Activated CD8-positive, alpha-beta memory T cell treated with anti-CD3 and anti-CD28 coated beads, Interleukin-2, amount 10 ng/mL, durations not matched to agents 7 days and 5 days (primary cell): ENCODE measurements around the gene PTGIS. TPM values are rescaled to one million over a fixed set of nuclear protein-coding genes. Genes with fewer than 3 reads are reported as not detected.
"Not testable (repeated sequence)": the region's sequence is repeated elsewhere in the genome, so short reads cannot be mapped to it uniquely, and the experiment has no call there.

Experiments used
- ATAC-seq: fragments of 150-1000 bp; cut with Tn5 transposase; one replicate; pipeline ENCODE4 v1.10.0; 2021; ENCODE audit warnings: moderate library complexity
- CTCF ChIA-PET: fragments of 350-600 bp; sonication (Branson Sonifier 250); formaldehyde crosslinking; loops from one replicate; lab custom pipeline; 2021; ENCODE audit warnings: antibody characterized with exemption; lab: Charles Lee
- DNase-seq: peaks from one replicate; pipeline ENCODE4 v3.0.0-alpha.2; 2020
- H3K27ac Mint-ChIP-seq: one replicate; pipeline ENCODE4 v1.8.0; 2021; ENCODE audit warnings: mild to moderate bottlenecking, mixed read lengths
- H3K27me3 Mint-ChIP-seq: one replicate; pipeline ENCODE4 v1.8.0; 2021; ENCODE audit warnings: mixed read lengths
- H3K36me3 Mint-ChIP-seq: one replicate; pipeline ENCODE4 v1.8.0; 2021; ENCODE audit warnings: mild to moderate bottlenecking, mixed read lengths
- H3K4me1 Mint-ChIP-seq: one replicate; pipeline ENCODE4 v1.8.0; 2021; ENCODE audit warnings: mixed read lengths
- H3K4me3 Mint-ChIP-seq: one replicate; pipeline ENCODE4 v1.8.0; 2021; ENCODE audit warnings: mild to moderate bottlenecking, moderate library complexity, mixed read lengths
- H3K9me3 Mint-ChIP-seq: one replicate; pipeline ENCODE4 v1.8.0; 2022; ENCODE audit warnings: low read depth, mixed read lengths
- total RNA-seq, 2 experiments: library from RNA; stranded (reverse); gene quantifications; one replicate each; pipeline ENCODE4 v1.2.3, GENCODE V29; 2021

The PTGIS gene
- total RNA-seq, 2 experiments from 2014 or later = 3.8 to 15.1 TPM

DNA sequence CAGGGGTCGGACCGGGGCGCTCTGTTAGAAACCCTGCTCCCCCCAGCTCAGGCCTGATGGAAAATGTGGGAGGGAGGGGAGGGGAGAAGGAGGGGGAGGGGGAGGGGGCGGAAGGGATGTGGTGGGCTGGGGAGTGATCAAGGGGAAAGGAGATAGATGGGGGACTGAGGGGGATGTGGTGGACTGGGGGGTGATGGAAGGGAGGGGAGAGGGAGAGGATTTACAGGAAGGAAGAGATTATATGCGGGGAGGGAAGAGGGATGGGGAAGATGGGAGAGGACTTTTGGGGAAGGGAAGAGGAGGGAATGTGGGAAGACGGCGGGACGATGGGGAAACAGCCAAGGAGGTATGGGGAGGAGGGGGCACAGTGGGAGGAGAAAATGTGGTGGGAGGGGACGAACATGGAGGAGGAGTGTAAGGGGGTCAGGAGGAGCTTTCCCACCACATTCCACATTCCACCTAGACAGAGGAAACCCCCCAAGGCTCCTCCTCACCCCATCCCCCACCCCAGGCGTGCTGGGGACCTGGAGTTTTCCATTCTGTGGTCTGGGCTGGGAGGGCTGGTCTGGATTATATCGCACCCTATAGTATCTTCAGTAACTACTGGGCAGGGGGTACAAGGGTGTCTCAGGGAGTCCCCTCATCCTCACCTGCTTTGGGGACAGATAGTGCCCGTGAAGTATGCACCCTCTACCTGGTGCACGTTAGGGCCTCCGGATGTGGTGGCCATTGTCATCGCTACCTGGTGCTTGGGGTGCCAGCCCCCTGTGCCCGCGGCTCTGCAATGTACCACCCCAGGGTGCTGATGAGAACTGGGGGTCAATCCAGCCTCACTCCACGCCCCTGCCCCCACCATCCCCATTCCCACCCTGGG is 578 bp upstream of the PTGIS start:
- CTCF ChIA-PET = interaction anchor here (1.1 to 4.9 kb wide), 6 partner anchors 9 to 39 kb away, joined by 3 to 31 read pairs (median 4); no protein-coding TSS in a partner anchor
- Mint-ChIP-seq H3K9me3 (no peaks in the 10 kb centered on the region), H3K36me3 (peaks cover 4% of the 10 kb centered on the region), H3K27ac (no peak overlapping the region), H3K4me1 (peaks cover 31% of the 10 kb centered on the region), H3K4me3 (peak overlapping the region; percentile 44), H3K27me3 (peaks cover 41% of the 10 kb centered on the region)
- DNase-seq (no peak), ATAC-seq (no peak)

DNA sequence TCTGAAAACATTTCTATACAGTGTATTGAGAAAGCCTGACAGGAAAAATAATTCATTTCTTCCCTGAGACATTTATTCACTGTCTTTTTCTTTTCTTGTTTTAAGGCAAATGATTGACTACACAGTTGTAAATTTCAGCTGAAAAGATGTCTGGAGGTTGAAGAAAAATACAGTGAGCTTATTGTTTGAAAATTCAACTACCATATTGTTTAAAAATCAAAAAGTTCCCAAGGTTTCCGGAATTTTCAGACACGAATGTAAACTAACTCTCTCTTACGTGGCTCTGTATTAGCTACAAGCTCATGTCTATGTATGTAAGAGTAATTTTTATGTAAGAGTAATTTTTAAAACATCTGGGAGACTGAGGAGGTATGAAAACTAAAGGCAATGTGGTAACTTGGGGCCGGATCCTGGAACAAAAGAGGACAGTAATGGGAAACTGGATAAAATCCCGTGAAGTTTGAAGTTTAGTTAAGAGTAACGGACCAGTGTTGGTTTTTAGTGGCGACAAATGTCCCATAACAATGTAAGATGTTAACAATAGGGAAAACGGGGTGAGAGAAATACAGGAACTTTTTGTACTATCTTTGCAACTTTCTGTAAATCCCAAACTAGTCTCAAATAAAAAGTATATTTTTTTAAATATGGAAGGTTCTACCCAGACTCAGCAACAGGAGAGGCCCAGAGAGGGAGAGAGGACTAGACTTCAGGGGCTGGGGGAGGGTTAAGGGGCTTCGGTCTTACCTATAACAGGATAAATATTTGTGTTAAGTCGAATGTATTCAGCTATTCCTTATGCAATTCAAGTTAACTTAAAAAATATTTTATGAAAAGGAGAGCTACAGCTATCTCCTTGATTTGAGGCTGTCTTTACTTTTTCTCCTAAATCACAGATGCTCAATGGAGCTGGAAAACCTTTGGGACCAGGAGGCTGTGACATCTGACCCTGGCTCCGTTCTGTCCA is 1.3 kb downstream of the PTGIS start:
- peaks cover 21% of the 10 kb centered on the region for H3K4me1 Mint-ChIP-seq
- H3K4me3 Mint-ChIP-seq = peak overlapping the region; percentile 32
- ATAC-seq (no peak), DNase-seq (no peak)
- H3K36me3 Mint-ChIP-seq = peaks cover 8% of the 10 kb centered on the region
- CTCF ChIA-PET = interaction anchor here (0.8 to 4.8 kb wide), 4 partner anchors 9 to 42 kb away, joined by 3 to 29 read pairs (median 3); no protein-coding TSS in a partner anchor
- no peak overlapping the region for H3K27ac Mint-ChIP-seq
- peaks cover 41% of the 10 kb centered on the region for H3K27me3 Mint-ChIP-seq
- no peaks in the 10 kb centered on the region for H3K9me3 Mint-ChIP-seq

DNA sequence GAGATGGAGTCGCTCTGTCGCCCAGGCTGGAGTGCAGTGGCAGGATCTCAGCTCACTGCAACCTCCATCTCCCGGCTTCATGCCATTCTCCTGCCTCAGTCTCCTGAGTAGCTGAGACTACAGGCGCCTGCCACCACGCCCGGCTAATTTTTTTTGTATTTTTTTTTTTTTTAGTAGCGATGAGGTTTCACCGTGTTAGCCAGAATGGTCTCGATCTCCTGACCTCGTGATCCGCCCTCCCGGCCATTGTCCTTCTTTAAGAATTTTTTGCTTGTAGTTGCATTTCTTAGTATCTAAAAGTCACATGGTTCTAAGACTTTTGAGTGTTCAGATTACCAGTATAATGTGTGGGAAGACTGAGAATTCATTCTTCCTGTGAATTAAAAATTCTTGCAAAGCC is 2.9 kb downstream of the PTGIS start:
- H3K27ac Mint-ChIP-seq, H3K4me3 Mint-ChIP-seq, ATAC-seq, H3K9me3 Mint-ChIP-seq, DNase-seq, H3K36me3 Mint-ChIP-seq: not testable (repeated sequence)
- CTCF ChIA-PET = interaction anchor here (0.7 to 4.8 kb wide), 4 partner anchors 9 to 23 kb away, joined by 3 to 29 read pairs (median 4); no protein-coding TSS in a partner anchor
- H3K4me1 Mint-ChIP-seq = peaks cover 21% of the 10 kb centered on the region
- H3K27me3 Mint-ChIP-seq = peaks cover 28% of the 10 kb centered on the region

DNA sequence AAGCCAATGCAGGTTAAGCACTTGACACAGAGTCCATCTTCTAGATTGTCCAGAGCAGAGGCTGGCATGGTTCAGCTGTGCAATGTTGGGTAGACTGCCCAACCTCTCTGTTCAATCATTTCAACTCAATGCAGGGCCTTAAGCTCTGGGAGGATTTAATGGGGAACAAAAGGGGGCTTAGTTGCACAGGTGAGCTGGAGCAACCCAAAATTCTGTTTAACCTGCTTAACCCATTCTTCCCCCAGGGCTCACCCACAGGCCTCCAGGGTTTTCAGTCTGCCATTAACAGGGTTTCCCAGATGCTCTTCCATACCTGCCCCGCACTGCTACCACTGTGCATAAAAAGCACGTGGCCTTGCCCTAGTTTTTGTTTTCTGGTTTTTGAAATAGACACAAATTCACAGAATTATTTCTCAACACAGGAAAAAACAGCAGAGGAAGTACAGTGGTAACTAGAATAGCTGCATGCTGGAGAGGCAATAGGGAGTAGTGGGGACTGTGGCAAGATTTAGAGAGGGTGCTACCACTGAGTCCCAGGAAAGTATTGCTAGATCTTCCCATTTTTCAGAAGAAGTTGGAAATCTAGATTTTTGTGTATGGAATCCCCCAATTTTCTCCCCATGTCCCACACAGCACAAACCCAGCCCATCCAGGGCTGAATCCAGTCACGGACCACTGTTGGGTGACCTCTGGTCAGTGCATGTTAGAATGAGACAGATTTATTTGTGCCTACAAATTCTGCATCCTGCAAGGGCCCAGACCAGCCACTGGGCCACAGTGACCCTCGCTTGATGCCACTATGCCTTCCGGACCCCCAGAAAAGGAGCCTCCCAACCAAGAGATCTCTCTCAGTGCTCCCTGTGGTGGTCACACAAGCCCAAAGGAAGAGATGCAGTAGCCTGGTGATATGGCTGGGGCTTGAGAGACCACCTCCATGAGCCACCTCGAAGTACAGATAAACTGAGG is 4.6 kb downstream of the PTGIS start:
- ATAC-seq (no peak), DNase-seq (no peak)
- no peak overlapping the region for H3K27ac Mint-ChIP-seq
- H3K9me3 Mint-ChIP-seq = no peaks in the 10 kb centered on the region
- H3K27me3 Mint-ChIP-seq = peaks cover 18% of the 10 kb centered on the region
- CTCF ChIA-PET = interaction anchor here (1.4 to 4.8 kb wide), 3 partner anchors 7 to 21 kb away, joined by 3 to 29 read pairs (median 4); no protein-coding TSS in a partner anchor
- no peak overlapping the region for H3K4me3 Mint-ChIP-seq
- peaks cover 13% of the 10 kb centered on the region for H3K4me1 Mint-ChIP-seq
- peaks cover 9% of the 10 kb centered on the region for H3K36me3 Mint-ChIP-seq

DNA sequence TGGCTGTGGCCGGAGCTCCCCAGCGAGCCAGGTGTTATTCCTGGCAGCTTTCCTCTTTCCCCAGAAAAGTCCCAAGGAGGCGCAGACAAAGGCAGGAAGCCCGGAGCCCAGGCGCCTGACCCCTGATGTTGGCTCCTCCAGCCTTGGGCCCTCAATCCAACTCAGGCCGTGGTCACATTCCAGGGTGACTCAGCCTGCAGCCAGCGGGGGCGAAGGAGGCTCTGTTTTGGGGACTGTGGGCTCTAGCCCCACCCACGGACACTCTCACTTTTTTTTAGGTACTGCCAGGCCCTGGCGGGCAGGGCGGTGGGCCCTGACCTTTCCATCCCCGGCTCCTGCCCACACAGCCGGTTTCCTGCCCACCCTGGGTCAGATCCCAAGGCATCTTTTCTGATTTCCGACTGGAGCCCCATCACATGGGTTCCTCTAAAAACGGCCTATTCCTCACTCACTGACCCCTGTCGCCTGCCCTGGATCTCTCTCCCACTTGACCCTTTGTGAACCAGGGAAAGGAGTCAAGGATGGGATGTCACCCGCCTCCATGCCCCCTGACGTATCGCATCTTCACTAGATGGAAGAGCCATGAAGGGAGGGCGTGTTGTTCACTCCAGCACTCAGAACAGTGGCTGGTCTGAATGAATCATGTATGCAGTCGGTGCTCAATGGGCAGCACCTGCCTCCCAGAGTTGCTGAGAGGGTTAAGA is 5.5 kb downstream of the PTGIS start:
- no peak overlapping the region for H3K27ac Mint-ChIP-seq
- CTCF ChIA-PET = interaction anchor here (4.8 kb wide), 1 partner anchor 21 kb away, joined by 29 read pairs; no protein-coding TSS in a partner anchor
- ATAC-seq (no peak), DNase-seq (no peak)
- H3K36me3 Mint-ChIP-seq = peaks cover 11% of the 10 kb centered on the region
- no peak overlapping the region for H3K4me3 Mint-ChIP-seq
- H3K9me3 Mint-ChIP-seq = no peaks in the 10 kb centered on the region
- H3K27me3 Mint-ChIP-seq = peaks cover 24% of the 10 kb centered on the region
- H3K4me1 Mint-ChIP-seq = peaks cover 17% of the 10 kb centered on the region

GRCh38 chr20:49561806-49562205 is 6.1 kb downstream of the PTGIS start:
- peaks cover 13% of the 10 kb centered on the region for H3K36me3 Mint-ChIP-seq
- H3K27me3 Mint-ChIP-seq = peaks cover 30% of the 10 kb centered on the region
- no peak for ATAC-seq
- DNase-seq = no peak
- H3K27ac Mint-ChIP-seq = no peak overlapping the region
- H3K9me3 Mint-ChIP-seq = peaks cover 2% of the 10 kb centered on the region
- H3K4me1 Mint-ChIP-seq = peaks cover 17% of the 10 kb centered on the region
- CTCF ChIA-PET = interaction anchor here (2.0 kb wide), 1 partner anchor 20 kb away, joined by 4 read pairs; no protein-coding TSS in a partner anchor
- no peak overlapping the region for H3K4me3 Mint-ChIP-seq

DNA sequence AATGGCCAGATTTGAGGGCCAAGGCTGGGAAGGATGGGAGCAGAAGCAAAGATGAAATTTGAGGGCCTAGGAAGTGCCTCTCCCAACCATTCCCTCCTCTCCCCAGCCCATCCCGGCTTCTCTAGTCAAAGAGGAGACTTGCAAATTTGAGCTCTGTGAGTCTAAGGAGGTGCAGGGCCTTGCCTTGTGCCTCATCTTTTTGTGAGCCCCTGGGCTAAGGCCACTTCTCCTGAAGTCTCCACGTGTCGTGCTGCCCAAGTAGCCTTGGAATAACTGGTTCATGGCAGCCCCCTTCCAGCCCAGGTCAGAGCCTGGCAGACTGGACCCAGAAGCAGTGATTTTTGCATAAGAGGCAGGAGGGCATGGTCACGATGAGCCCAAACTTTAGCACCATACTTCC is 6.7 kb downstream of the PTGIS start:
- H3K27ac Mint-ChIP-seq = no peak overlapping the region
- ATAC-seq (no peak), DNase-seq (no peak)
- peaks cover 2% of the 10 kb centered on the region for H3K9me3 Mint-ChIP-seq
- peaks cover 17% of the 10 kb centered on the region for H3K4me1 Mint-ChIP-seq
- peaks cover 26% of the 10 kb centered on the region for H3K27me3 Mint-ChIP-seq
- H3K4me3 Mint-ChIP-seq = no peak overlapping the region
- peaks cover 17% of the 10 kb centered on the region for H3K36me3 Mint-ChIP-seq
- CTCF ChIA-PET = interaction anchor here (2.0 kb wide), 1 partner anchor 19 kb away, joined by 4 read pairs; no protein-coding TSS in a partner anchor

DNA sequence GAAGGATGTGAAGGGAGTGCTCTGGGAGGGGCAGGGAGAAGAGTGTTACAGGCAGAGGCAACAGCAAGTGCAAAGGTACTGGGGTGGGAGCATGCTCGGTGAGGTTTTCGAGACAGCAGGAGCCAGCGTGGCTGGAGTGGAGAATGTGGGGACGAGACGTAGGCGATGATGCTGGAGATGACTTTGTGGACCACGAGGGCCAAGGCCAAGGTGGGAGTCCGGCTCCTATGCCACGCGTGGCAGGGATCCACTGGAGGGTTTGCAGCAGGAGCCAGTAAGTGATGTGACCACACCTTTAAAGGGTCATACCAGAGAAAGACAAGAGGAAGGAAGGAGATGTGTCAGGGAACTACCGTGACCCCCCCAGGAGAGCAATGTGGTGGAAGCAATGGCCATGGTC is 7.3 kb downstream of the PTGIS start:
- Mint-ChIP-seq H3K36me3 (peaks cover 17% of the 10 kb centered on the region), H3K27ac (no peak overlapping the region), H3K4me1 (peaks cover 17% of the 10 kb centered on the region), H3K4me3 (no peak overlapping the region), H3K9me3 (peaks cover 4% of the 10 kb centered on the region), H3K27me3 (peaks cover 22% of the 10 kb centered on the region)
- DNase-seq = no peak
- CTCF ChIA-PET = interaction anchor here (2.0 kb wide), 1 partner anchor 19 kb away, joined by 4 read pairs; no protein-coding TSS in a partner anchor
- no peak for ATAC-seq

- no peak for ATAC-seq
- DNase-seq = no peak
- CTCF ChIA-PET = interaction anchor here (2.0 kb wide), 1 partner anchor 18 kb away, joined by 4 read pairs; no protein-coding TSS in a partner anchor
- Mint-ChIP-seq H3K4me1 (peaks cover 17% of the 10 kb centered on the region), H3K27ac (no peak overlapping the region), H3K9me3 (peaks cover 5% of the 10 kb centered on the region), H3K27me3 (peaks cover 20% of the 10 kb centered on the region), H3K4me3 (no peak overlapping the region), H3K36me3 (peaks cover 19% of the 10 kb centered on the region)
Measured at GRCh38 chr20:49560186-49560585, 7.8 kb downstream of the PTGIS start.

DNA sequence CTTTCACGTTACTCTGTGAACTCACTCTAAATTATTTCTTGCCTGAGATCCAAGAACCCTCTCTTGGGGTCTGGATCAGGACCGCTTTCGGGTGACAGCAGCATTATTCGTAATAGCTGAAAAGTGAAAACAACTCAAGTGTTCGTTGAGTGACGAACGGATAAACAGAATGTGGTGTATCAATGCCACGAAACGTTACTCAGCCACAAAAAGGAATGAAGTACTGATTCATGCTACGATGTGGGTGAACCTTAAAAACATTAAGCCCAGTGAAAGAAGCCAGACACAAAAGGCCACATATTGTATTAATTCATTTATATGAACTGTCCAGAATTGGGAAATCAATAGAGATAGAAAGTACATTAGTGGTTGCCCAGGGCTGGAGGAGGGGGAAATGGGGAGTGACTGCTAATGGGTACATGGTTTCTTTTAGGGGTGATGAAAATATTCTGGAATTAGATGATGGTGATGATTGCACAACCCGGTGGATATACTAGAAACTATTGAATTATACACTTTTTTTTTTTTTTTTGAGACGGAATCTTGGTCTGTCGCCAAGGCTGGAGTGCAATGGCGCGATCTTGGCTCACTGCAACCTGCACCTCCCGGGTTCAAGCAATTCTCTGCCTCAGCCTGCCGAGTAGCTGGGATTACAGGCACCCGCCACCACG is 8.4 kb downstream of the PTGIS start:
- DNase-seq = no peak
- peaks cover 5% of the 10 kb centered on the region for H3K9me3 Mint-ChIP-seq
- H3K4me1 Mint-ChIP-seq = peaks cover 17% of the 10 kb centered on the region
- peaks cover 17% of the 10 kb centered on the region for H3K36me3 Mint-ChIP-seq
- peaks cover 20% of the 10 kb centered on the region for H3K27me3 Mint-ChIP-seq
- no peak for ATAC-seq
- no peak overlapping the region for H3K4me3 Mint-ChIP-seq
- CTCF ChIA-PET = interaction anchor here (1.6 kb wide), 1 partner anchor 17 kb away, joined by 4 read pairs; no protein-coding TSS in a partner anchor
- H3K27ac Mint-ChIP-seq = no peak overlapping the region

DNA sequence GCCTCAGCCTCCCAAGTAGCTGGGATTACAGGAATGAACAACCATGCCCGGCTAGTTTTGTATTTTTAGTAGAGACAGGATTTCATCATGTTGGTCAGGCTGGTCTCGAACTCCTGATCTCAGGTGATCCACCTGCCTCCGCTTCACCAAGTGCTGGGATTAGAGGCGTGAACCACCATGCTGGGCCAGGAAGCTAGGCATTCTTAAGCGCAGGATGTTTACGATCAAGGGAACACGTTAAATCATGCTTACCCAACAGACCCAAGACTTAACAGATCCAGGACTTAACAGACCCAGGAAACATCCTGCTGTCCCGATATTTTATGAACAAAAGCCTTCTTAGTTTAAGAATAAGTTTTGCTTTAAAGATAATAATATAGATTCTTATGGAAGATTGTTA is 9.1 kb downstream of the PTGIS start:
- Mint-ChIP-seq H3K36me3 (peaks cover 19% of the 10 kb centered on the region), H3K4me1 (peaks cover 15% of the 10 kb centered on the region), H3K27ac (no peak overlapping the region), H3K9me3 (peaks cover 6% of the 10 kb centered on the region), H3K27me3 (peaks cover 22% of the 10 kb centered on the region), H3K4me3 (no peak overlapping the region)
- CTCF ChIA-PET = interaction anchor here (1.4 to 1.6 kb wide), 3 partner anchors 16 to 38 kb away, joined by 3 to 5 read pairs (median 4); no protein-coding TSS in a partner anchor
- ATAC-seq (no peak), DNase-seq (peak; percentile 2)
